Astrocyte (in vitro differentiated cells and primary cell): Measurements from ENCODE around the gene PPM1H. TPM values are rescaled to one million over a fixed set of nuclear protein-coding genes. Genes with fewer than 3 reads are reported as not detected.

Source experiments
- DNase-seq: peaks from one replicate; pipeline ENCODE4 v3.0.0-alpha.2; 2010; ENCODE audit warnings: low read depth
- FAIRE-seq: peaks from 2 replicates; lab custom pipeline; 2011; peaks lifted over from hg19 to GRCh38; lab: Jason Lieb, UNC
- H2AFZ ChIP-seq: 2 replicates; pipeline ENCODE4 v1.6.0; 2012; ENCODE audit warnings: low read depth, low read length, inconsistent platforms
- H3K27ac ChIP-seq: 2 replicates; pipeline ENCODE4 v1.5.1; 2011; ENCODE audit warnings: low read depth, low read length, inconsistent platforms
- H3K27me3 ChIP-seq: 2 replicates; pipeline ENCODE4 v1.6.0; 2011; ENCODE audit warnings: low read length, inconsistent platforms; ENCODE audit not compliant: insufficient read depth
- H3K36me3 ChIP-seq: 2 replicates; pipeline ENCODE4 v1.5.1; 2011; ENCODE audit warnings: low read length, inconsistent platforms; ENCODE audit not compliant: insufficient read depth
- H3K4me1 ChIP-seq: 2 replicates; pipeline ENCODE4 v1.5.1; 2011; ENCODE audit warnings: low read length, inconsistent platforms; ENCODE audit not compliant: insufficient read depth
- H3K4me2 ChIP-seq: 2 replicates; pipeline ENCODE4 v1.6.0; 2012; ENCODE audit warnings: low read length, inconsistent platforms
- H3K4me3 ChIP-seq: 2 replicates; pipeline ENCODE4 v1.5.1; 2011; ENCODE audit warnings: low read depth, mild to moderate bottlenecking, low read length, inconsistent platforms; ENCODE audit not compliant: insufficient read depth
- H3K79me2 ChIP-seq: 2 replicates; pipeline ENCODE4 v1.6.0; 2012; ENCODE audit warnings: mild to moderate bottlenecking, low read length, inconsistent platforms; ENCODE audit not compliant: insufficient read depth
- H3K9ac ChIP-seq: 2 replicates; pipeline ENCODE4 v1.6.0; 2012; ENCODE audit warnings: mild to moderate bottlenecking, low read length, inconsistent platforms
- H3K9me3 ChIP-seq: 2 replicates; pipeline ENCODE4 v1.5.1; 2012; ENCODE audit warnings: low read depth, mild to moderate bottlenecking, low read length, inconsistent platforms; ENCODE audit not compliant: insufficient read depth
- H4K20me1 ChIP-seq: 2 replicates; pipeline ENCODE4 v1.6.0; 2012; ENCODE audit warnings: low read length, inconsistent platforms; ENCODE audit not compliant: insufficient read depth
- H3K27ac Mint-ChIP-seq: one replicate; pipeline ENCODE4 v1.8.0; 2021; ENCODE audit warnings: mild to moderate bottlenecking, mixed read lengths; ENCODE audit not compliant: unreplicated experiment
- H3K27me3 Mint-ChIP-seq: one replicate; pipeline ENCODE4 v1.8.0; 2021; ENCODE audit warnings: low read depth, mixed read lengths; ENCODE audit not compliant: unreplicated experiment
- H3K36me3 Mint-ChIP-seq: one replicate; pipeline ENCODE4 v1.8.0; 2021; ENCODE audit warnings: low read depth, mixed read lengths; ENCODE audit not compliant: unreplicated experiment
- H3K4me1 Mint-ChIP-seq: one replicate; pipeline ENCODE4 v1.8.0; 2021; ENCODE audit warnings: low read depth, mixed read lengths; ENCODE audit not compliant: unreplicated experiment
- H3K4me3 Mint-ChIP-seq: one replicate; pipeline ENCODE4 v1.8.0; 2021; ENCODE audit warnings: mild to moderate bottlenecking, moderate library complexity, mixed read lengths; ENCODE audit not compliant: unreplicated experiment
- H3K9me3 Mint-ChIP-seq: one replicate; pipeline ENCODE4 v1.8.0; 2021; ENCODE audit warnings: mild to moderate bottlenecking, mixed read lengths; ENCODE audit not compliant: unreplicated experiment
- CTCF ChIP-seq: IDR thresholded peaks from 2 replicates; pipeline ENCODE4 v1.5.1; 2011; ENCODE audit warnings: low read depth, mild to moderate bottlenecking, inconsistent platforms, low read length, moderate library complexity; ENCODE audit not compliant: insufficient read depth
- EZH2 ChIP-seq: IDR thresholded peaks from 2 replicates; pipeline ENCODE4 v1.6.1; 2012; ENCODE audit warnings: mild to moderate bottlenecking, low read length, inconsistent platforms; ENCODE audit not compliant: insufficient read depth
- total RNA-seq: library from RNA; stranded (reverse); gene quantifications from 2 replicates; pipeline ENCODE4 v1.2.1, GENCODE V29; 2021

Gene PPM1H
- total RNA-seq, 1 donor from 2014 or later, result 7.8 TPM

- FAIRE-seq, result peak; percentile 100
- no peaks in the 10 kb centered on the region for H3K36me3 Mint-ChIP-seq
- no peaks in the 10 kb centered on the region for H4K20me1 ChIP-seq
- H3K4me1 Mint-ChIP-seq, result peaks cover 51% of the 10 kb centered on the region
- H3K9me3 ChIP-seq, result no peaks in the 10 kb centered on the region
- H3K9me3 Mint-ChIP-seq, result no peaks in the 10 kb centered on the region
- peak overlapping the region; percentile 46 for H3K9ac ChIP-seq
- peak overlapping the region; percentile 25 for H3K4me3 ChIP-seq
- no peaks in the 10 kb centered on the region for H3K79me2 ChIP-seq
- peak overlapping the region; percentile 94 for H3K27ac ChIP-seq
- H3K4me1 ChIP-seq, result peaks cover 43% of the 10 kb centered on the region
- peak overlapping the region; percentile 73 for H3K4me2 ChIP-seq
- no peak overlapping the region for H3K4me3 Mint-ChIP-seq
- H3K36me3 ChIP-seq, result no peaks in the 10 kb centered on the region
- no peaks in the 10 kb centered on the region for H3K27me3 ChIP-seq
- H2AFZ ChIP-seq, result no peak overlapping the region
- TF ChIP-seq EZH2 (no peak), CTCF (no peak)
- peak overlapping the region; percentile 91 for H3K27ac Mint-ChIP-seq
- DNase-seq, result peak; percentile 100
- no peaks in the 10 kb centered on the region for H3K27me3 Mint-ChIP-seq
These were observed 210.0 kb downstream of the PPM1H start for GRCh38 chr12:62724947-62725451.

- H3K4me1 Mint-ChIP-seq, result peaks cover 47% of the 10 kb centered on the region
These were observed 210.7 kb downstream of the PPM1H start for GRCh38 chr12:62724285-62724684.

More at GRCh38 chr12:62724285-62724684, 210.7 kb downstream of the PPM1H start:
- no peak for FAIRE-seq
- peak overlapping the region; percentile 9 for H3K4me2 ChIP-seq
- H3K79me2 ChIP-seq, result no peaks in the 10 kb centered on the region
- no peaks in the 10 kb centered on the region for H3K27me3 ChIP-seq
- no peaks in the 10 kb centered on the region for H3K9me3 ChIP-seq
- TF ChIP-seq CTCF, result no peak
- TF ChIP-seq EZH2, result no peak
- H3K27ac ChIP-seq, result peak overlapping the region; percentile 94
- no peaks in the 10 kb centered on the region for H3K27me3 Mint-ChIP-seq
- H3K4me1 ChIP-seq, result peaks cover 39% of the 10 kb centered on the region
- H3K4me3 ChIP-seq, result no peak overlapping the region
- H3K36me3 ChIP-seq, result no peaks in the 10 kb centered on the region
- no peaks in the 10 kb centered on the region for H4K20me1 ChIP-seq
- H3K4me3 Mint-ChIP-seq, result peak overlapping the region; percentile 31
- H3K36me3 Mint-ChIP-seq, result no peaks in the 10 kb centered on the region
- DNase-seq, result no peak
- peak overlapping the region; percentile 54 for H3K9ac ChIP-seq
- H2AFZ ChIP-seq, result no peak overlapping the region
- no peaks in the 10 kb centered on the region for H3K9me3 Mint-ChIP-seq
- H3K27ac Mint-ChIP-seq, result peak overlapping the region; percentile 91
